Keratinocyte (primary cell): ENCODE measurements around the gene DRD5.

Experiments
- EZH2 ChIP-seq: IDR thresholded peaks from one replicate; pipeline ENCODE4 v1.6.1; 2012; ENCODE audit warnings: inconsistent platforms, mild to moderate bottlenecking, low read length, moderate library complexity
- TF ChIP-seq, protein P1 (sequence below), 3 experiments: IDR thresholded peaks in 1 of 3; conservative IDR thresholded peaks in 1 of 3; optimal IDR thresholded peaks in 1 of 3; 2 replicates in 2 of 3; 3 replicates in 1 of 3; pipeline versions ENCODE3 to v1.5.1; 2011; ENCODE audit warnings: low read length in 3 of 3, mild to moderate bottlenecking in 3 of 3, moderate library complexity in 2 of 3, control low read depth in 1 of 3, inconsistent platforms in 1 of 3; ENCODE audit not compliant: insufficient read depth in 2 of 3; ENCODE audit errors: extremely low read depth in 1 of 3

DNA sequence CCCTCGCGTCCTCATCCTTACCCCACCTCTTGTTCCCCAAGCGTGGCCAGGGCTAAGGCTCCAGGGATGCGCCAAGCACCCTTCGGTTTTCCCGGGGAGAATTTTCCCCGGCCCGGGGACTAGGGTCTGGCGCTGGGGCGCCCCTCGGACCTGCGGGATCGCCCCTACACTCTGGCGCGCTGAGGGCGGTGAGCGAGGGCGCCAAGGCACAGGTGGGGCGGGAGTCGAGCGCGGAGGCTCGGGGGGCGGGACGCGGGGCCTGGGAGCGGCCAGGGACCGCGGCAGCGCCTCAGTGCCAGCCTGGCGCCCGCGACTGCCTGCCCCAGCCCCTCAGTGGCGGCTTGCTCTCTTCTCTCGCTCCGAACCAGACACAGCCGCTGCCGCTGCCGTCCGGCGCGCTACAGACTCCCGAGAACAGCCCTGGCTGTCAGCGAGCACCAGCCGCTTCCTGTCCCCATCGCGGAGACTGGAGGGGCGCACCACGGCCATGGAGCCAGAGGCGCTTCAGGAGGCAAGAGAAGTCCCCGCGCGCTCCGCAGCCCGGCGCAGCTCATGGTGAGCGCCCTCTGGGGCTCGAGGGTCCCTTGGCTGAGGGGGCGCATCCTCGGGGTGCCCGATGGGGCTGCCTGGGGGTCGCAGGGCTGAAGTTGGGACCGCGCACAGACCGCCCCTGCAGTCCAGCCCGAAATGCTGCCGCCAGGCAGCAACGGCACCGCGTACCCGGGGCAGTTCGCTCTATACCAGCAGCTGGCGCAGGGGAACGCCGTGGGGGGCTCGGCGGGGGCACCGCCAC lies at the start of gene DRD5:
- TF ChIP-seq, protein P1, sequence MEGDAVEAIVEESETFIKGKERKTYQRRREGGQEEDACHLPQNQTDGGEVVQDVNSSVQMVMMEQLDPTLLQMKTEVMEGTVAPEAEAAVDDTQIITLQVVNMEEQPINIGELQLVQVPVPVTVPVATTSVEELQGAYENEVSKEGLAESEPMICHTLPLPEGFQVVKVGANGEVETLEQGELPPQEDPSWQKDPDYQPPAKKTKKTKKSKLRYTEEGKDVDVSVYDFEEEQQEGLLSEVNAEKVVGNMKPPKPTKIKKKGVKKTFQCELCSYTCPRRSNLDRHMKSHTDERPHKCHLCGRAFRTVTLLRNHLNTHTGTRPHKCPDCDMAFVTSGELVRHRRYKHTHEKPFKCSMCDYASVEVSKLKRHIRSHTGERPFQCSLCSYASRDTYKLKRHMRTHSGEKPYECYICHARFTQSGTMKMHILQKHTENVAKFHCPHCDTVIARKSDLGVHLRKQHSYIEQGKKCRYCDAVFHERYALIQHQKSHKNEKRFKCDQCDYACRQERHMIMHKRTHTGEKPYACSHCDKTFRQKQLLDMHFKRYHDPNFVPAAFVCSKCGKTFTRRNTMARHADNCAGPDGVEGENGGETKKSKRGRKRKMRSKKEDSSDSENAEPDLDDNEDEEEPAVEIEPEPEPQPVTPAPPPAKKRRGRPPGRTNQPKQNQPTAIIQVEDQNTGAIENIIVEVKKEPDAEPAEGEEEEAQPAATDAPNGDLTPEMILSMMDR (optimal IDR thresholded peaks at IDR 0.05 in 1 of 3, IDR thresholded peaks at IDR 0.05 in 1 of 3, conservative IDR thresholded peaks at IDR 0.05 in 1 of 3; ENCODE audit: extremely low read depth in 1 of 3, insufficient read depth in 2 of 3, low read length in 3 of 3), result no peak
- TF ChIP-seq EZH2, result no peak
